ENCODE data around the gene TBL3. TPM values are rescaled to one million over a fixed set of nuclear protein-coding genes. Genes with fewer than 3 reads are reported as not detected.

TBL3 gene
- total and polyA plus RNA-seq, 2 of the 8 experiments (the other 6 are each of a cell fraction or from before 2014, with no cell fraction given), result 65.8 to 137 TPM

DNA sequence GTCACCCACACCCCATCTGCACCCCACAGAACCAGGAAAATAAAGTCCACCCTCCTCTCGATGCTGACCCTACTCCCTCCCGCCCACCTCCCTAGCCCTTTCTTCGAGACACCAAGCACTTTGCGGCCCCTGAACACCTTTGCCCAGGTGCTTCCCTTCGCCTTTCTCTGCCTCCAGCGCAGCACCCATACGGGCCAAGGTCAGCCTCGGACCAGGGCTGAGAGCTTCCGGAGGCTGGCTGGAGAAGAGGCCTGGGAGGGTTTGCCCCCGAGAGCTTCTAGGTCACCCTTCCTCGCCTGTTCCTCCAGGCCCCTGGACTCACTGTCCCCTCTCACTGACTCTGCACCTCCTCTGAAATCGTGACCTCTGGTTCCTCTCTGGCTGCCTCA is 52.2 kb downstream of the TBL3 start (continued):
- TF ChIP-seq, protein P1, sequence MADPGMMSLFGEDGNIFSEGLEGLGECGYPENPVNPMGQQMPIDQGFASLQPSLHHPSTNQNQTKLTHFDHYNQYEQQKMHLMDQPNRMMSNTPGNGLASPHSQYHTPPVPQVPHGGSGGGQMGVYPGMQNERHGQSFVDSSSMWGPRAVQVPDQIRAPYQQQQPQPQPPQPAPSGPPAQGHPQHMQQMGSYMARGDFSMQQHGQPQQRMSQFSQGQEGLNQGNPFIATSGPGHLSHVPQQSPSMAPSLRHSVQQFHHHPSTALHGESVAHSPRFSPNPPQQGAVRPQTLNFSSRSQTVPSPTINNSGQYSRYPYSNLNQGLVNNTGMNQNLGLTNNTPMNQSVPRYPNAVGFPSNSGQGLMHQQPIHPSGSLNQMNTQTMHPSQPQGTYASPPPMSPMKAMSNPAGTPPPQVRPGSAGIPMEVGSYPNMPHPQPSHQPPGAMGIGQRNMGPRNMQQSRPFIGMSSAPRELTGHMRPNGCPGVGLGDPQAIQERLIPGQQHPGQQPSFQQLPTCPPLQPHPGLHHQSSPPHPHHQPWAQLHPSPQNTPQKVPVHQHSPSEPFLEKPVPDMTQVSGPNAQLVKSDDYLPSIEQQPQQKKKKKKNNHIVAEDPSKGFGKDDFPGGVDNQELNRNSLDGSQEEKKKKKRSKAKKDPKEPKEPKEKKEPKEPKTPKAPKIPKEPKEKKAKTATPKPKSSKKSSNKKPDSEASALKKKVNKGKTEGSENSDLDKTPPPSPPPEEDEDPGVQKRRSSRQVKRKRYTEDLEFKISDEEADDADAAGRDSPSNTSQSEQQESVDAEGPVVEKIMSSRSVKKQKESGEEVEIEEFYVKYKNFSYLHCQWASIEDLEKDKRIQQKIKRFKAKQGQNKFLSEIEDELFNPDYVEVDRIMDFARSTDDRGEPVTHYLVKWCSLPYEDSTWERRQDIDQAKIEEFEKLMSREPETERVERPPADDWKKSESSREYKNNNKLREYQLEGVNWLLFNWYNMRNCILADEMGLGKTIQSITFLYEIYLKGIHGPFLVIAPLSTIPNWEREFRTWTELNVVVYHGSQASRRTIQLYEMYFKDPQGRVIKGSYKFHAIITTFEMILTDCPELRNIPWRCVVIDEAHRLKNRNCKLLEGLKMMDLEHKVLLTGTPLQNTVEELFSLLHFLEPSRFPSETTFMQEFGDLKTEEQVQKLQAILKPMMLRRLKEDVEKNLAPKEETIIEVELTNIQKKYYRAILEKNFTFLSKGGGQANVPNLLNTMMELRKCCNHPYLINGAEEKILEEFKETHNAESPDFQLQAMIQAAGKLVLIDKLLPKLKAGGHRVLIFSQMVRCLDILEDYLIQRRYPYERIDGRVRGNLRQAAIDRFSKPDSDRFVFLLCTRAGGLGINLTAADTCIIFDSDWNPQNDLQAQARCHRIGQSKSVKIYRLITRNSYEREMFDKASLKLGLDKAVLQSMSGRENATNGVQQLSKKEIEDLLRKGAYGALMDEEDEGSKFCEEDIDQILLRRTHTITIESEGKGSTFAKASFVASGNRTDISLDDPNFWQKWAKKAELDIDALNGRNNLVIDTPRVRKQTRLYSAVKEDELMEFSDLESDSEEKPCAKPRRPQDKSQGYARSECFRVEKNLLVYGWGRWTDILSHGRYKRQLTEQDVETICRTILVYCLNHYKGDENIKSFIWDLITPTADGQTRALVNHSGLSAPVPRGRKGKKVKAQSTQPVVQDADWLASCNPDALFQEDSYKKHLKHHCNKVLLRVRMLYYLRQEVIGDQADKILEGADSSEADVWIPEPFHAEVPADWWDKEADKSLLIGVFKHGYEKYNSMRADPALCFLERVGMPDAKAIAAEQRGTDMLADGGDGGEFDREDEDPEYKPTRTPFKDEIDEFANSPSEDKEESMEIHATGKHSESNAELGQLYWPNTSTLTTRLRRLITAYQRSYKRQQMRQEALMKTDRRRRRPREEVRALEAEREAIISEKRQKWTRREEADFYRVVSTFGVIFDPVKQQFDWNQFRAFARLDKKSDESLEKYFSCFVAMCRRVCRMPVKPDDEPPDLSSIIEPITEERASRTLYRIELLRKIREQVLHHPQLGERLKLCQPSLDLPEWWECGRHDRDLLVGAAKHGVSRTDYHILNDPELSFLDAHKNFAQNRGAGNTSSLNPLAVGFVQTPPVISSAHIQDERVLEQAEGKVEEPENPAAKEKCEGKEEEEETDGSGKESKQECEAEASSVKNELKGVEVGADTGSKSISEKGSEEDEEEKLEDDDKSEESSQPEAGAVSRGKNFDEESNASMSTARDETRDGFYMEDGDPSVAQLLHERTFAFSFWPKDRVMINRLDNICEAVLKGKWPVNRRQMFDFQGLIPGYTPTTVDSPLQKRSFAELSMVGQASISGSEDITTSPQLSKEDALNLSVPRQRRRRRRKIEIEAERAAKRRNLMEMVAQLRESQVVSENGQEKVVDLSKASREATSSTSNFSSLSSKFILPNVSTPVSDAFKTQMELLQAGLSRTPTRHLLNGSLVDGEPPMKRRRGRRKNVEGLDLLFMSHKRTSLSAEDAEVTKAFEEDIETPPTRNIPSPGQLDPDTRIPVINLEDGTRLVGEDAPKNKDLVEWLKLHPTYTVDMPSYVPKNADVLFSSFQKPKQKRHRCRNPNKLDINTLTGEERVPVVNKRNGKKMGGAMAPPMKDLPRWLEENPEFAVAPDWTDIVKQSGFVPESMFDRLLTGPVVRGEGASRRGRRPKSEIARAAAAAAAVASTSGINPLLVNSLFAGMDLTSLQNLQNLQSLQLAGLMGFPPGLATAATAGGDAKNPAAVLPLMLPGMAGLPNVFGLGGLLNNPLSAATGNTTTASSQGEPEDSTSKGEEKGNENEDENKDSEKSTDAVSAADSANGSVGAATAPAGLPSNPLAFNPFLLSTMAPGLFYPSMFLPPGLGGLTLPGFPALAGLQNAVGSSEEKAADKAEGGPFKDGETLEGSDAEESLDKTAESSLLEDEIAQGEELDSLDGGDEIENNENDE (IDR thresholded peaks at IDR 0.05; ENCODE audit: insufficient replicate concordance, low read length), result no peak
- TF ChIP-seq TCF12 (IDR thresholded peaks at IDR 0.05; ENCODE audit: low read depth, low read length), result no peak

All from H1 (cell line).